ENCODE results near the gene FIGN. TPM values are rescaled to one million over a fixed set of nuclear protein-coding genes. Genes with fewer than 3 reads are reported as not detected.
A peak's percentile ranks its signal among the peaks of the same experiment; 100 is the strongest.

Gene FIGN
- total RNA-seq, 1 experiment from 2014 or later, result 2.1 TPM

DNA sequence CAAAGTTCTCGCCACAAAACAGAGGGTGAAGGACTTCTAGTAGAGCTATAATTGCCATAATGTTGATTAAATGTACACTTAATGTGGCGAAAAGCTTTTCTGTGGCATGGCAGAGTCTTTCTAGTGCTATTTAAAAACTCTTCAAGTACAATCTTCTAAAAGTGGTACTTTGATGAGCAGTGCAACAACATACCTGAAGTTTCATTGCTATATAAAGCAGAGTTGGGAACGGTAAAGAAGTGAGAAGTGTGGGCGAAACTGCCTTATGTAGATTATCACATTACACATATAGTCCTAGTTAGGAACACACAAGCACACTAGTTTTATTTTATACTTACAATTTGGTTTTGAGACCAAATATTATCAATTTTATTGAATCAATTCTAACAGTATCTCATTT lies 49.5 kb downstream of the FIGN start:
- in situ Hi-C loops (cut with HindIII; ENCODE audit: low pct_unique_long_range_greater_than_20kb, low sequenced_read_pairs), result no loop called here
- DNase-seq (ENCODE audit: low read depth), result no peak

DNA sequence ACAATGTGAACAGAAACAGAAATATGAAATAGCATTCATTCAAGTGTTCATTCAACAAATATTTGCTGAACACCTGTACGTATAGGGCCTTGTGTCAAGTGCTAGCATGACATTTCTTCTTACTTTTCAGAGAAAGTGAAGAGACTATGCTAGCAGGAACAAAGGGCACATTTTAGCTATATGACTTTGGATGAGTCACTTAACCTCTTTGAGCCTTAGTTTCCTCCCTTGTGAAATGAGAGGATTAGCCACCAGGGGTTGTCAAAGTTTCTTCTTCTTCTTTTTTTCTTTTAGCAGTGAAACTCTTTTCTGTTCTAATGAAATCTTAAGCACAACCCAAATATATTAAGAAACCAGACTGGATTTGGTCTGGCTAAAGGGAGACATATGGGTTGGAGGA lies 53.1 kb downstream of the FIGN start:
- DNase-seq (ENCODE audit: low read depth), result peak; percentile 64
- in situ Hi-C loops (cut with HindIII; ENCODE audit: low pct_unique_long_range_greater_than_20kb, low sequenced_read_pairs), result no loop called here

DNA sequence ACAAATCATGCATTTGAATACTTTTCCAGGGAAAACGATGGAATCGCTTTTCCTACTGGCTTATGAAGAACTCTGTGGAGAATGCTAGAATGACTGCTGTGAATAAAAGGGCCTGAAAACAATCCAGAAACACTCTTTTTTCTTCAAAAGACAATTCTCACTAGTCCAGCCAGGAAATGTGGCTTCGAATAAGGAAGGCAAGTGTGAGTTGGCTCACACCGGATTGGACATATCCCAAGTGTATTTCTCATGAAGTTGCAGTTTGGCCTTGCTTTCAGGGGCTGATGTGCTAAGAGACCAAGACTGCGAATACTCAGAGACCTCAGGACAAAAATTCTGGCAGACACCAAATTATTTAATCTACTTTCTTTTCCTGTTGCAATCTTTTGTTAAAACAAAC lies 54.1 kb downstream of the FIGN start:
- in situ Hi-C loops (cut with HindIII; ENCODE audit: low pct_unique_long_range_greater_than_20kb, low sequenced_read_pairs), result no loop called here
- DNase-seq (ENCODE audit: low read depth), result no peak

DNA sequence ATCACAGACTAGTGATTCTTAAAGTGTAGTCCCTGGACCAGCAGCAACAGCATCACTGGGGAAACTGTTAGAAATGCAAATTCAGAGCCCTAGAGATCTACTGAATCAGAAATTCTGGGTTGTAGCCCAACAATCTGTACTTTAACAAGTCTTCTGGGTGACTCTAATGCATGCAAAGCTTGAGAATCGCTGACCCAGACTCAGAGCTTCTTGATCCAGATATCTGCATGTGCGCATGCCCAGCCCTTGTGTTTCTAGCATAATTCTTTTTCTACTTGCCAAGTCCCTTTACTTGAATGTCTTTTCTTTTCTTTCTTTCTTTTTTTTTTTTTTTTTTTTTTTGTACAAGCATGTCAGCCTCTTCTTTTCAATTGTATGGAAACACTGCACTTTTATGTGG lies 60.4 kb downstream of the FIGN start:
- in situ Hi-C loops (cut with HindIII; ENCODE audit: low pct_unique_long_range_greater_than_20kb, low sequenced_read_pairs), result no loop called here

DNA sequence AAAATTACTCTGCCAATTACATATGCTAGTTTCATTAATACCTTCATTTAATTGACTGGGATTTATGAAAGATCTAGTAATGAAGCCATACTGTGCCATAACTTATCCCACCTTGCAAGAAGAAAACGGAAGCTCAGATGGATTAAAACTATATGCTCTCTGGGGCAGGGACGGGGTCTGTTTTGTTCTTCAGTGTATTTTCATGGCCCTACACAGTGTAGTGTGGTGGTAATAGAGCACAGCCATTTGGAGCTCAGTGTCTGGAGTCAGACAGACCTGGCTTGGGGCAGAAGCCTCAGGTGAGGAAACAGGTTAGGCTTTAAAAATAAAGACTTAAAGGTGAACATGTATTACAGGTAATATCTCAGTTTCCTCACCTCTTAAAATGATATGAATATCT lies 62.3 kb downstream of the FIGN start:
- in situ Hi-C loops (cut with HindIII; ENCODE audit: low pct_unique_long_range_greater_than_20kb, low sequenced_read_pairs), result no loop called here
- no peak for DNase-seq (ENCODE audit: low read depth)

More for the DNA sequence above, 60.4 kb downstream of the FIGN start:
- no peak for DNase-seq (ENCODE audit: low read depth)

DNA sequence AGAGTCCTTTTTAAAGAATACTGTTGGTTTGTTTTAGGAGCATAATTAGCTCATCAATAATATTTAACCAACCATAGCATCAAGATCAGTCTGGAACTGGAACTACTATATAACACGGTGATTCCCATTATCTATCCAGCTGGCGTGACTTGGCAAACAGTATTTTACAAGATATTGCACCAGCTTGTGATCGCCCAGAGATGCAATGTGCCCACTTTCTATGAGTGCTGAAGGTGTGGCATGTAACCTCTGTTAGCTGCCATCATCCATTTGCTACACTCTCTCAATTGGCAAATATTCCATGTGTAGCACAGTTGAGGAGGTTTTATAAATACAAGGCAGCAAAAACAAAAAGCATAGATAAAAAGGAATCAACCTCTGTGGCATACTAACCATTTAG lies 64.9 kb downstream of the FIGN start:
- peak; percentile 65 for DNase-seq (ENCODE audit: low read depth)
- in situ Hi-C loops (cut with HindIII; ENCODE audit: low pct_unique_long_range_greater_than_20kb, low sequenced_read_pairs), result no loop called here

DNA sequence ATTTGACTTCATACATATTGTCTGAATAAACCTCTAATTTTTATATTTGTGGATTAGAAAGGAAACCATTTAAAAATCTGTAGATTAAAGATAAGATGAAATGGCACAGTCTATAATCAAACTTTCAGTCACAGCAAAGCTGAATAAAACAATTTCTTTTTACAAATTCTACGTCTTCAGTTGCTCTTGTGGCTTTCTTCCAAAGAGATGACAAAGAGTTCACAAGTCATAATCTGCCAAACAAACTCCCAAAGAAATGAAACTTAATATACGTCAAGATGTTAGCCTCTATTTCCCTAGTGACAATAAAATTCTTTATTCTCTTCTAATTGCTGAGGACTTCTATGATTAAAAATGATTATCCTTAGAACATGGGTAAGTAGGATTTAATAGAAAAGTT lies 66.3 kb downstream of the FIGN start:
- DNase-seq (ENCODE audit: low read depth), result no peak
- in situ Hi-C loops (cut with HindIII; ENCODE audit: low pct_unique_long_range_greater_than_20kb, low sequenced_read_pairs), result no loop called here

DNA sequence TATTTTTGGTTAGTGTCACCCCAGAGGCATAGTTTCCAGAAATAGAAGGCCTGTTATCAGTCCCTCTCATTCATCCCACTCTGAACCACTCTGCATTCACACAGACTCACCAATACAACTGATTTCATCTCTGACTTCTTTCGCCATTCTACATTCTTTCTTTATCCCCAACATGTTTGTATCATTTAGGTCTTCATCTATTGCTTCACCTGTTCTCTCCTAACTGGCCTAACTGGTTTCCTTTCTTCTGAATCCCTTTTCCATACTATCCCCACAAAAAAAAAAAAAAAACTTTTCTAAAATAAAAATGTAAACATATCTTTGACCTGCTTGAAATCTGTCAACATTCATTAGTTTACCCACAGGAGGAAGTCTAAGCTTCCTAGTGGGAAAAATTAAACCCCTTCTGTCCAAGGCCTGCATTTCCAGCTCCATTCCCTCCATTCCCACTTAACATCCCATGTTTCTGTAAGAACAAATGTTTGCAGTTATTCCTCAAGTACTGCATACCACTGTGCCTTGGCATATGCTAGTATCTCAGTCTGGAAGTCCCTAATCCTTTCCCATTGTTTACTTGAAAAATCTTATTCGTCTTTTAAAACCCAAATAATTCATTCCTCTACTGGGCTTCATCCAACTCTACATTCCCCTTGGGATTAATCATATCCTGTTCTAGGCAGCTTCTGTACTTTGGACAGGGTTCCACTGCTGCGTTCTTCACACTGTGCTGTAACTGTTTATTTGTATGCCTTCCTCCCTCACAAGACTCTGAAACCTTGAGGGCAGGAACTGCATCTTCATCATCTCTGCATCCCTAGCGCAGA lies 68.5 kb downstream of the FIGN start:
- peak; percentile 73 for DNase-seq (ENCODE audit: low read depth)
- in situ Hi-C loops (cut with HindIII; ENCODE audit: low pct_unique_long_range_greater_than_20kb, low sequenced_read_pairs), result no loop called here

DNA sequence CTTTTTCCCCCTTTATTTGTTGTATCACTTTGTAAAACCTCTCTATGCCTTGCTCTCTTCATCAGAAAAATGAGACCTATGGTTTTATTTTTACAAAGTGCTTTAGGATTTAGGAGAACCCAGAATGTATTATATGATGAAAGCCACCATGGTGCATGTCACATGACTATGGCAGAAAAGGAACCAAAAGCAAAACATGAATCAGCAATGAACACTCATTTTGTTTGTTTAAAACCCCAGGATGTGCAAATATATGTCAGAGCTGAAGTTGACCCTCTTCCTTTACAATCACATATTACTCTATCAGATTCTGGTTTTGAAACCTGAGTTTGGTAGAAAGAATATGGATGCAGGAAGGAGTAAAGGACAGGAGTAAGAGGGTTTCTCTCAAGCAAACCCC lies 70.0 kb downstream of the FIGN start:
- in situ Hi-C loops (cut with HindIII; ENCODE audit: low pct_unique_long_range_greater_than_20kb, low sequenced_read_pairs), result no loop called here
- DNase-seq (ENCODE audit: low read depth), result peak; percentile 46

DNA sequence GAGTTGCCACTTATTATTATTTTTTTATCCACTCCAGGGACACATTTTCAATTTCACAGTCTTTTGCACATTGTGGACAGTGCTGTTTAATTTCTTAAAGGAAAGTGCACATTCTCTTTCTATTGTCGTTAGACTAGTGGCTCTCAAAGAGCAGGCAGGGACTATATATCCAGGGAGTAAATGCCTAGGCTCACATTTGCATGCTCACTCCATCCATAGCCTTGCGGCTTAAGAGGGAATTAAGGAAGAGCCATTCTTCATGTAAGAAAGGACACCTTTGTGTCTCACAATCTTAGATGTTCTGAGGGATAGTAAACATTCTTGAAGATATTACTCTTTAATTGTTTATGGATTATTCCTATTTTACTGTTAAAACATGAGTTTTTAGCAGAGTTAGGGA lies 70.8 kb downstream of the FIGN start:
- in situ Hi-C loops (cut with HindIII; ENCODE audit: low pct_unique_long_range_greater_than_20kb, low sequenced_read_pairs), result no loop called here
- no peak for DNase-seq (ENCODE audit: low read depth)

DNA sequence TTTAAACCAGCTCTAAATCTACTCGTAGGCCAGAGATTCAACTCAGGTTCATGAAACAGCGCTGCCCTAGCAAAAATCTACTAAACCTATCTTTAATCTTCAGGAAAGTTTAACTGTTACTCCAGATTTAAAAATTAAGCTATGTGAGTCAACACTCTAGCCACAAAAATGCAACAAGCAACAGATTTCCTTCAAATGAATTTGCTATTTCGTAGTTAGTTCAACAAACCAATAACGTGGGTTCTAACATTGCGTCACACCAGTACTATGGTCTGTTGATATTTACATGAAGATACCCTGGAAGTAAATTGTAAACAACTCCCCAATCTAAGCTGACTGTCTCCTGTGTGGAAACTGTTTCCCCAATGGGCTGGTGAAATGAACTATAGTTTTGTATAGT lies 71.2 kb downstream of the FIGN start:
- peak; percentile 71 for DNase-seq (ENCODE audit: low read depth)
- in situ Hi-C loops (cut with HindIII; ENCODE audit: low pct_unique_long_range_greater_than_20kb, low sequenced_read_pairs), result no loop called here

DNA sequence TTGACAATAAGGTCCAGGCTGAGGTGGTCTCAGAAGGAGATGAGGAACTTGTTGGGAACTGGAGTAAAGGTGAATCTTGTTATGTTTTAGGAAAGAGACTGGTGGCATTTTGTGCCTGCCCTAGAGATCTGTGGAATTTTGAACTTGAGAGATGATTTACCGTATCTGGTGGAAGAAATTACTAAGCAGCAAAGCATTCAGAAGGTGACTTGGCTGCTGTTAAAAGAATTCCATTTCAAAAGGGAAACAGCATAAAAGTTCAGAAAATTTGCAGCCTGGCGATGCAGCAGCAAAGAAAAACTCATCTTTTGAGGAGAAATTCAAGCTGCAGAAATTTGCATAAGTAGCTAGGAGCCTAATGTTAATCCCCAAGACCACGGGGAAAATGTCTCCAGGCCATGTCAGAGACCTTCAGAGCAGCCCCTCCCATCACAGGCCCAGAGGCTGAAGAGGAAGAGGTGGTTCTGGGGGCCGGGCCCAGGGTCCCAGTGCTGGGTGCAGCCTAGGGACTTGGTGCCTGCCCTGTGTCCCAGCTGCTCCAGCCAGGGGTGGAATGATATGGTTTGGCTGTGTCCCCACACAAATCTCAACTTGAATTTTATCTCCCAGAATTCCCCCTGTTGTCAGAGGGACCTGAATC lies 73.5 kb downstream of the FIGN start:
- peak; percentile 49 for DNase-seq (ENCODE audit: low read depth)
- in situ Hi-C loops (cut with HindIII; ENCODE audit: low pct_unique_long_range_greater_than_20kb, low sequenced_read_pairs), result no loop called here

DNA sequence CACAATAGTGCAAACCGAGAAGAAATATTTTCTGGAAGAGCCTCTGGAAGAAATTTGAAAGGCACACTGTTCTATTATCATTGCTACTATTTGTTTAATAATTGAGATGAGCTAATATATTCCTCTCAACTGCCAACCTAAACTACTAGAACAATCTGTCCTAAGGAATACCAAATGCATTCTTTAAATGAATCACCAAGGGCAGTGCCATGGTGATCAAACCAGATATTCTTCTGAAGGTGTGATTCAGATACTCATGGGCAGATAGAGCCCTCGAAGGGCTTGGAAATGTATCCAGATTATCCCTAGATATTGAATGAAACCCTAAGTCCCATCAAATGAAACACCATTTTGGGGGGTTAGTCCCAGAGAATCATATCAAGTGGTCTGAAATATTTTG lies 76.6 kb downstream of the FIGN start:
- DNase-seq (ENCODE audit: low read depth), result no peak
- in situ Hi-C loops (cut with HindIII; ENCODE audit: low pct_unique_long_range_greater_than_20kb, low sequenced_read_pairs), result no loop called here

DNA sequence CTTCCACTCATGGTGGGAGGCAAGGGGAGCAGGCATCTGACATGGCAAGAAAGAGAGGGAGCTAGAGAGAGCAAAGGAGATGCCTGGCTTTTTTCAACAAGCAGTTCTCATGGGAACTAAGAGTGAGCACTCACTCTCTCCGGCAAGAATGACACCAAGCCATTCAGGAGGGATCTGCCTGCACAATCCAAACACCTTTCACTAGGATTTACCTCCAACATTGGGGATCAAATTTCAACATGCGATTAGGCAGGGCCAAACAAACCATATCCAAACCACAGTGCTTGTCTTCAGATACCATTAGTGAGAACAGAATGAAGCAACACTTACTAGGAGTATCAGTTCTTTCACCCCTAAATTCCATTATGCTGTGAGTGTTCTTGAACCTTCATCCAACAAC lies 77.3 kb downstream of the FIGN start:
- DNase-seq (ENCODE audit: low read depth), result no peak
- in situ Hi-C loops (cut with HindIII; ENCODE audit: low pct_unique_long_range_greater_than_20kb, low sequenced_read_pairs), result no loop called here

DNA sequence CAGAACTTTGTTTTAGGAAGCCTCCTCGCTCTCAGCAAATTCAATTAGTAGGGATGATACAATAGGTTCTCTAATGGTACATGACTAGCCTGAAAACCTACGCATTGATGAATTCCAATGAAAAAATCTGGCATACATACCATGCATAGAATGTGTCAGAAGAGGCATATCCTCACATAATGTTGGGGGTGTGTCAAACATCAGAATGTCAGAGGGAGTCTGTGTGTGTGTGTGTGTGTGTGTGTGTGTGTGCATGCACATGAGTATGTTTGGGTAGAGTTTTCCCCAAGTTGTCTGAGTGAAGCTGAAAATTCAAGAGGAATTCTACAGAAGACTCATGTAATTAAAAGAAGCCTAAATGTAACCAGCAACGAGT lies 78.5 kb downstream of the FIGN start:
- DNase-seq (ENCODE audit: low read depth), result no peak
- in situ Hi-C loops (cut with HindIII; ENCODE audit: low pct_unique_long_range_greater_than_20kb, low sequenced_read_pairs), result no loop called here

DNA sequence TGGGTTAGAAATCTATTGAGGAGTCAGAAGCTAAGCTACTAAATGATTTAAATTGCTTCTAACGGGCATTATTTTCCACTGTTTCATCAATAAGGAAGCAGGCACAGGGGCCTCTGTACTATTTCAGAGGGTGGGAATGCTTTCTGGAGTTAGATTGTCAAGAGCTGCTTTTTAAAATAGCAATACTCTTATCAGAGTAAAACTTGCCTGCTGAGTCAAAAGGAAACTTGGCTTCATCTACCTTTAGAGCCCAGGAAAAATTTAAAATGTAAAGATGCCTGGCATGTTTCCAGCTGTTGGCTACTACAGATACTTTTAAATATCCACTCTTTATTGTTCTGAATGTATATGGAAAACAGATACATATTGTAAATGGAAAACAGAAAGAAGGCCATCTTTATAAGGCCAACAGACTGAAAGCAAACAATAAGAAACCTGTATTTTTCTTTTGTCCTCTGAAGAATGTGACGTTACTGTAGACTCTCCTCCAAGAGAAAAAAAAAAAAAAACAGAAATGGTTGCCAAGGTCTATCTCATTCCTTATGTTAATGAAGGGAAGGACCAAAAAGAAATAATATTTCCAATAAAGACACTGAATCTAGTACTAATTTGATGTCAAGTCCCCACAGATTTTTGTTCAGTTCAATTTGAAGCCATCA lies 79.1 kb downstream of the FIGN start:
- in situ Hi-C loops (cut with HindIII; ENCODE audit: low pct_unique_long_range_greater_than_20kb, low sequenced_read_pairs), result no loop called here
- no peak for DNase-seq (ENCODE audit: low read depth)

DNA sequence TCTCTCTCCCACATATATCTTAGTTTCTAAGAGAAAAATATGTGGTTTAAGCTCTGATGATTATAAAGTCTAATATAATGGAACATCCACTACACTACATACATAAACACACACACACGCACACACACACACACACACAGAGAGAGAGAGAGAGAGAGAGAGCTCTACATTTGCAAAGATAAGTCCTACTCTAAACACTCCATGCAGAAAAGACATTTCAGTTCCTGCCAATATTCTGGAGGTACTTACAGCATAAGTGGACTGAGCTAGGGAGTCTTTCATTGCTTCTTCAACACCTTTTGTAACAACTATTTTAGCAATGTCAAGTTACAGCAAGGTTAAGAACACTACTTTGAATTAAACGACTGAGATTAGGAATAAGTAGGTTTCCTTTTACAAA lies 80.1 kb downstream of the FIGN start:
- in situ Hi-C loops (cut with HindIII; ENCODE audit: low pct_unique_long_range_greater_than_20kb, low sequenced_read_pairs), result no loop called here

DNA sequence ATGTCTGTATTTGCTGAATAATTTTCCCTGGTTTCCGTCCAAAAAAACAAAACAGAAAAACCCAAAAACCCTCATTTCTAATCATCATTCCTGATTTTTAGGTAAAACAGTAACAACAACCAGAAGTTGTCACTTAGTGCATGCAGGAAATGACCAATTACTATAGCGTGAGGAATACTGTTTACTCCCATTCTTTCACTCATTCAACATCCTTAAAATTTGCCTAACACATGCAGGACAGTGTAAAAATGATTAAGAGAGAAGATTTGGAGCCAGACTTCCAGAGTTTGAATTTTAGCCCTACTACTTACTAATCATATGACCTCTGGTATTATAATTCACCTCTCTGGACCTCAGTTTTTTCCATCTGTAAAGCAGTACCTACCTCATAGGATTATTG lies 83.1 kb downstream of the FIGN start:
- in situ Hi-C loops (cut with HindIII; ENCODE audit: low pct_unique_long_range_greater_than_20kb, low sequenced_read_pairs), result no loop called here
- DNase-seq (ENCODE audit: low read depth), result no peak

More for the DNA sequence above, 80.1 kb downstream of the FIGN start:
- DNase-seq (ENCODE audit: low read depth), result no peak

DNA sequence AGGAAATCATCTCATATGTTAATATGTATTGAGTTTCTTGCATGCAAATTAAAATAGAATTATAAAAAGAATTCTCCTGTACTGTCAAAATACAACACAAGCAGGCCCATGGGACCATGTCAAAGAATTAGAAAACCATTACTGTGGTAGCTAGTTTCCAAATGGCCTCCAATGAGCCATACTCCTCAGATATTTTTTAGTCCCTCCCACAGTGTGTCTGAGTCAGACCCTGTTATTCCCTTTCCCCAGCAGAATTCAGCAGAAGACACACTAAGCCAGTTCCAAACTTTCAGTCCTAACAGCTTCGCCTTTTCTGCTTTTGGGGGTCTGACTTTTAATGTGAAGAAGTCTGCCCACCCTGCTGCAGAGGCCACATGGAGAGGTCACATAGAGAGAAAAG lies 86.7 kb downstream of the FIGN start:
- no peak for DNase-seq (ENCODE audit: low read depth)
- in situ Hi-C loops (cut with HindIII; ENCODE audit: low pct_unique_long_range_greater_than_20kb, low sequenced_read_pairs), result no loop called here

DNA sequence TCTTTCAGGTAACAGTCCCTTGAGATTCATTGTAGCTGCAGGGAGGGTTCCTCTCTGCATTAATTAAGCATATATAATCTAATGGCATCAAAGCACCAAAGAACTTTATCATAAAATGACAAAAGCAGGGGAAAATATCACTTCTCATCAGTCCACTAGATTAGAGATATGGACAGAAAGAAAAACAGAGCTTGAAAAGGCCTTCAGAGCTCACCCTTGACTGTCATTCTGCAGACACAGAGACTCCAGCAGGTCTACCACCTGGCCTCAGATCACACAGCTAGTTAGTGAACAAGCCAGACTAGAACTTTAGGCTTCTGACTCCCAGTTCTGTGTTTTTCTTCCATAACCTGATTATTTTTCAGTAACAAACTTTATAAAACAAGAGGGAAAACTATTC lies 88.5 kb downstream of the FIGN start:
- in situ Hi-C loops (cut with HindIII; ENCODE audit: low pct_unique_long_range_greater_than_20kb, low sequenced_read_pairs), result no loop called here
- DNase-seq (ENCODE audit: low read depth), result no peak

Measured in Caki2 (cell line).